NCI-H526 (cell line): ENCODE measurements around the gene PTPN13.
"Not testable (repeated sequence)": the region's sequence is repeated elsewhere in the genome, so short reads cannot be mapped to it uniquely, and the experiment has no call there.

Source experiments
- DNase-seq, 2 experiments: peaks; one replicate each; lab custom pipeline; 2025; lab: John Stamatoyannopoulos, UW

The PTPN13 gene

DNA sequence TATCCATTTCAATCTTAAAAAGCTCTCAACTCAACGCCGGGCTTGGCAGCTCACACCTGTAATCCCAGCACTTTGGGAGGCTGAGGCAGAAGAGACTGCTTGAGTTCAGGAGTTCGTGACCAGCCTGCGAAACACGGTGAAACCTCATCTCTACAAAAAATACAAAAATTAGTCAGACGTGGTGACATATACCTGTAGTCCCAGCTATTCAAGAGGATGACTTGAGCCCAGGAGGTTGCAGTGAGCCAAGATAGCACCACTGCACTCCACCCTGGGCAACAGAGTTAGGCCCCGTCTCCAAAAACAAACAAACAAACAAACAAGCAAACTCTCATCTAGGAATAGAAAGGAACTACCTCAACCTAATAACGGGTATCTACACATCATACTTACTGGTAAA lies 50.8 kb downstream of the PTPN13 start:
- DNase-seq: no peak

DNA sequence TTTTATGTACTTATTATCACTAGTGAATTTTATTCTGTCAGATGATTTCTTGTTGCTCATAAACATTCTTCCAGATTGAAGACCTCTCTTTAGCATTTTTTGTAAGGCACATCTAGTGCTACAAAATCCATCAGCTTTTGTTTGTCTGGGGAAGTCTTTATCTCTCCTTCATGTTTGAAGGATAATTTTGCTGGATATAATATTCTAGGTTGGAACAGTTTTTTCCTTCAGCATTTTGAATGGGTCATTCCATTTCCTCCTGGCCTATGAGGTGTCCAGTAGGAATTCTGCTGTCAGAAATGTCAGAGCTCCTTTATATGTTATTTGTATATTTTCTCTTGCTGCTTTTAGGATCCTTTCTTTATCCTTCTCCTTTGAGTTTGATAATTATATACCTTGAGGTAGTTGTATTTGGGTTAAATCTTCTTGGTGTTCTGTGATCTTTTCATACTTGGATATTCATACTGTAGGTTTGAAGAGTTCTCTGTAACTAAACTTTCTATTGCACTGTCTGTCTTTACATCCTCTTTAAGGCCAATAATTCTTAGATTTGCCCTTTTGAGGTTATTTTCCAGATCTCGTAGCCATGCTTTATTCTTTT lies 58.3 kb downstream of the PTPN13 start:
- DNase-seq: no peak

DNA sequence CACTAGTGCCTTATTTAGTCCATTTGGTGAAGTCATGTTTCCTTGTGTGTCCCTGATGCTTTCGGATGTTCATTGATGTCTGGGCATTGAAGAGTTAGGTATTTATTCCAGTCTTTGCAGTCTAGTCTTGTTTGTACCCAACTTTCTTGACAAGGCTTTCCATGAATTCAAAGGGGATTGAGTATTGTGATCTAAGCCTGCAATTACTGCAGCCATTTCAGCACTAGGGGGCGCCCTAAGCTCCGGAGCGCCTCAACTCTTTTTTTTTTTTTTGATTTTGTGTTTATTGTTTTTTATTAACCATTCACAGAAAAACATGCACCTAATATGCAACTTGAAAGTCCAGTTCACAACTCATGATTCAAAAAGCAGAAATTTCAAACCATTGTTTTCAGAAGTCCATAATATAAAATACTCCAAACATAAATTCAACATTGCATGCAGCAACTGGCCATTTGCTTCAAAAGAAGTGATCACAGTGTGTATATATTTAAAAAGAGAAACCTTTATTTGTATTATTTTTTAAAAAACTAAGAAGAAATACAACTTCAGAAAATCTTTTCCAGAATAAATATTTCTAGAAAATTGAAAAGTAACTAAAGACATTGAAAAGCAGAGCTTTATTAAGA lies 59.2 kb downstream of the PTPN13 start:
- no peak for DNase-seq

DNA sequence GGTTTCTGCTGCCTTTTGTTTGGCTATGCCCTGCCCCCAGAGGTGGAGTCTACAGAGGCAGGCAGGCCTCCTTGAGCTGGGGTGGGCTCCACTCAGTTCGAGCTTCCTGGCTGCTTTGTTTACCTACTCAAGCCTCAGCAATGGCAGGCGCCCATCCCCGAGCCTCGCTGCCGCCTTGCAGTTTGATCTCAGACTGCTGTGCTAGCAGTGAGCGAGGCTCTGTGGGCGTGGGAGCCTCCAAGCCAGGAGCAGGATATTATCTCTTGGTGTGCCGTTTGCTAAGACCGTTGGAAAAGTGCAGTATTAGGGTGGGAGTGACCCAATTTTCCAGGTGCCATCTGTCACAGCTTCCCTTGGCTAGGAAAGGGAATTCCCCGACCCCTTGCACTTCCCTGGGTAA lies 62.7 kb downstream of the PTPN13 start:
- not testable (repeated sequence) for DNase-seq

DNA sequence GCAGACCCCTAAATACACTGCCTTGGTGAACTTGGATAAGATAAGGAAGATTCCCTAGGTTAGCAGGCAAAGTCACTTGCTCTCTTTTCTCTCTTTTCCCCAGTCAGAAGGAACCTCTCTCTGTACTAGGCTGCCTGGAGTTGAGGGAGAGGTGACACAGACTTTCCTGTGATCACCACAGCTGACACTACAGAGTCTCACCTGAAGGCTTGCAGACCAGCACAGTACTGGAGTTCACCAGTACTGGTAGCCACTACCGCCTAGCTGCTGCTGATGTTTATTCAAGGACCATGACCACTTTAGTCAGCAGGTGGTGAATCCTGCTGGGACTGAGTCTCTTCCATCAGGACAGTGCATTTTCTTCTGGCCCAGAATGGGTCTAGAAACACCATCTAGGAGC lies 63.3 kb downstream of the PTPN13 start:
- DNase-seq: no peak

DNA sequence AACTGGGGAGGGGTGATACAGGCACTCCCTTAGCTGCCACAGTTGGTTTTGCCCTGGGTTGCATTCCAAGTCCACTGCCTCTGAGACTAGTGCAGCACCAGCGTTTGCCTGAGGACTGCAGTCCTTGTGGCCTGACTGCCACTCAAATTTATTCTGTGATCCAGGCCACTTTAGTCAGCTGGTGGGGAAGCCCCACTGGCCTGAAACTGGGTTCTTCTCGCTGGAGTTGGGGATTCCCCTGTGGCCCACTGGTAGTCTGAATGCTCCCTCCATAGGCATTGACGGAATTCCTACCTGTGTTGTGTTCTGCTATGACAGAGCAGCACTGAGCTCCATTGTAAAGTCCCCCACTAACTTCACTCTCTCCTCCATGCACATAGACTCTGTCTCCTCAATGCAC lies 63.8 kb downstream of the PTPN13 start:
- DNase-seq: no peak

DNA sequence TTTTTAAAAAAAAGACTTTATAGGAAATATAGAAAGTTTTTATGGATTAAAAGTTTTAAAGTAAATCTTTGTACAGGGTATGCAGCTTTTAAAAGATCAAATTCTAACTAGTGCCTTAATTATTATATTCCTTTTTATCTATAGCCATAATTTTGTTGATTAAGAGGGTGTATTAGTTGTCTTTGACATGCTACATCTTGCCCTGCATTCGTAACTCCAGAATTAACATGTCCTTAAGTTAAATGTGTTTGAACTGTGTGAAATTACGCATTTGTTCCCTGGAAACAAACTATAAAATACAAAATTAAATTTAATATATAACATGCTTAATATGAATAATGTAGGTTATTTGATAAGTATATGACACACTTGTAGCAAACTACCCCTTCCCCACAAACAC lies 66.3 kb downstream of the PTPN13 start:
- DNase-seq: no peak

DNA sequence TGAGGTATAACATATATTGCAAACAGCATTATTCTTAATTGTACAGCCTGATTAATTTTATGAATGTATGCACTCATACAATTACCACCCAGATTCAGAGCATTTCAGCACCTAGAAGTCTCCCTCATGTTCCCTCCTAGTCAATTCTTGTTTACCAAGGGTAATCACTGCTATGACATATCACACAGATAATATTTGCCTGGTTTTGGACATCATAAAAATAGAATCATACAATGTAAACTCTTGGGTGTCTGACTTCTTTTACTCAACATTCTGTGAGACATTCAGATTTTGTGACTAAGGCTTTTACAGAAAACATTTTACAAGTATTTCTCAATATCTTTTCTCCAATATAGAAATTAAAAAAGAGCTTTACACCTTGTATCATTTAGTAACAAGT lies 66.9 kb downstream of the PTPN13 start:
- DNase-seq: no peak

DNA sequence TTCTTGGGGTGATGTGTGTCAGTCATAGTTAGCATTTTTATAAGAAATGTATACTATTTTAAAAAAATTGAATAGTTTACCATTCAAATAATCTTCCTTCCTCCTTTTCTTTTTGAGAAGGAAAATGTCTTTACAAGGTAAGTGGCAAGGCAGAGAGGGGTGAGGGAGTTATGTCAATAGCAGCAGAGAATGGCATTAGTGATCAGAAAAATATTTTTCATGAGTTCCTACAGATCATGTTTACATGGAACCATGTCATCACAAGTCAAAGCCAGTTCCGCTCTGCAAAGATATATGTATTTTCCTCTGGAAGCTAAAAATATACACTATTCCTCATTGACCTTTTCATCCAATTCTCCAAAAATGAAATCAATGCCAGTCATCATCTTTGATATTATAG lies 67.3 kb downstream of the PTPN13 start:
- DNase-seq: no peak

DNA sequence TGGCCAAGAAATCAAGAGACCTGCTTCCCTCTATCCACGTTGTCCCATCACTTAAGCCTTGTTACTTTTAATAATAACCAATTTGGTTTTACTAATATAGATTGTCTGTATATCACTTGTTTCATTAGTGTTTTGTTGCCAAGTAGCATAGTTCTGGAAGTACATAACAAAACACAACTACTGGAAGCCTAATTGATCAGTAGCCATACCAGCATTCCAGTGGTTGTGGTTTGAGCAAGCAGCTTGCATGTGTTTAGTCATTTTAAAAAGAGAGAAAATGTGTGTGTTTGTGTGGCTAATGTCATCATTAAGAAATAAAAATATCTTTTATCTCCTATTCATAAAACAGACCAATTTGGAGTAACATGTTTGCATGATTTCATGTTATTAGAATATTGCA lies 70.8 kb downstream of the PTPN13 start:
- DNase-seq: no peak

DNA sequence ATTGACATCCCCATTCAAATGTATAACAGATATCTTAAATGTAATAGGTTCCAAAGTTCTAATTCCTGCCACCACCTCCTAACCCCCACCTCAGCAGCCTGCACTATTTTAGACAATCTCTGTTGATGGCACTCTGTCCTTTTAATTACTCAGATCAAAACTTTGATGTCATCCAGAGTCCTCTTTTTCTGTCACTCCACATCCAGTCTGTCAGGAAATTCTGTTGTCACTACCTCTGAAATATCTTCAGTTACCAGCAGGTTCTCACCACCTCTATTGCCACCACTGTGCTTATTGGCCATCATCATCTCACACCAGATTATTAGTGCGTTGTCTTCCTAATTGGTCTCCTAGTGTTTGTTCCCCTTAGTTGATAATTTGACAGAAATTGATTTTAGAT lies 76.2 kb downstream of the PTPN13 start:
- DNase-seq: no peak

DNA sequence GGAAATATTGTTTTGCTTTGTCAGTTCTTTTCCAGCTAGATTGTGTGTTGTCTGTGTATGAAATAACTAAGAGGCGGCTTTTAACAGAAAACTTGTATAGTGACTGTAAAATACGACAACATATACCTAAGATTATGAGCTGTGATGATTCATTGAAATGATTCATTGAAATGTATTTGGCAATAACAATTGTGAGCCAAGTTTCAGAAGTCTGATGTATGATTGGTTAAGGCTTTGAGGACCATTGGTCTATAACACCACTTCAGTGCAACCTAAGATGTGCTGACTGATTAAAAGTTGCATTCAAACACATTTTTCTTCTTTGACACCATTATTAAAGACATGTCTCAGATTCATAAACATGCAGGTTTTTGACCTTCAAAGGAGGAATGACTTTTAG lies 76.6 kb downstream of the PTPN13 start:
- DNase-seq: no peak

DNA sequence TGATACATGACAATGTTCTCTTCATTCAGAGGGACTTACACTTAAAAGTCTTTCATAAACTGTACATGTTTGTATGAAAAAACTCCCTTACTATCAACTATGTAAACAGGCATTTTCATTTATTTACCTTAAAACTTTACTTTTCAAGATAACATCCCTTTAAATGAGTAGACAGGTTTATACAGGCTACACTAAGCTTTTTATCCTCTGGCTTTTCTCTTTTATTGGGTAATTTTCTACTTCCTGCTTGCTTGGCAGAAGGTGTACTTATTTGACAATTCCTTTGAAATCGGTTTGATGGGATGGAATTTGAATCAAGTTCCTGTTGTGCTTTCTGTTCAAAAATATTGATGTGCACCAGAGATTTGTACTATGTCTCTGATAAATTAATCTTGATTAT lies 81.4 kb downstream of the PTPN13 start:
- no peak for DNase-seq

DNA sequence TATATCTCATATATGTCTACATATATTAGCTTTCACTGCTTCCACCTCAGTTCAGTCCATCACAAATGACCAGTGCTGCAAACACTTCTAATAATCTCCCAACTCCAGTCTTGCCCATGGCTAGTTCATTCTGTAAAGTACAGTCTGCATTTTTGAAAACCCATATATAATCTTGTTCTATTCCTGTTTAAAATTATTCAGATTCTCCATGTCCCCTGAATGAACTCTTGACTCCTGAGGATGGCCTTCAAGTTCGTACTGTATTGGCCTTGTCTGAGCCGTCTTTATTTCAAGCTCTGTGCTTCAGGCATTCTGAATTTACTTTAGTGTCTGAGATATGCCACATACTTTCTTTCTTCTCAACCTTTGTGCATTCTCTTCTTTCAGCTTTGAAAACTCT lies 84.7 kb downstream of the PTPN13 start:
- no peak for DNase-seq

DNA sequence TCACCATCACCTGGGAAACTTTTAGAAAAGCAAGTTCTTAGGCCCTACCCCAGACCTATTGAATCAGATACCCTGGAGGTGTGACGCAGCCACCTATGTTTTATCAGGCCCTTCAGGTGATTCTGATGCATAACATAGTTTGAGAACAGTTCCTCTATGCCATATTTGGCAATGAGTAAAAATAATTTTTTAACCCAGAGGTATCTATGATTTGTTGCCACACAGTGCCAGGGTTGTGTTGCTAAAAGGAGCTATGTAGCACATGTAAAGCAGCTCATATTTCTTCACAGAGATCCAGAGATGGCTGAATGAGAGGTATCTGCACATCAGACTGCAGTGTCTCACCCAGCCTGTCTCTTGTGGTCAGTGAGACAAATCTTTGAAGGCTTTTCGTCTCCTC lies 85.3 kb downstream of the PTPN13 start:
- DNase-seq: no peak

DNA sequence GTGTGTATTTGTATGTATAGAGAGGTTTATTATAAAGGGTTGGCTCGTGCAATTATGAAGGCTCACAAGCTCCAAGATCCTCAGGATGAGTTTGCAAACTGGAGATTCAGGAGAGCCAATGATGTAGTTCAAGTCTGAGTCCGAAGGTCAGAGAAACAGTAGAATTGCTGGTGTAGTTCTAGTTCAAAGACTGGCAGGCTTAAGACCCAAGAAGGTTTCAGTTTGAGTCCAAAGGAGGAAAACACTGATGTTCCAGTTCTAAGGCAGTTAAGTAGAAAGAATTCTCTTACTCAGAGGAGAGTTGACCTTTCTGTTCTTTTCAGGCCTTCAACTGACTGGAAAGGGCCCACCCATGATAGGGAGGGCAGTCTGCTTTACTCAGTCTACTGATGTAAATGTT lies 89.1 kb downstream of the PTPN13 start:
- no peak for DNase-seq

DNA sequence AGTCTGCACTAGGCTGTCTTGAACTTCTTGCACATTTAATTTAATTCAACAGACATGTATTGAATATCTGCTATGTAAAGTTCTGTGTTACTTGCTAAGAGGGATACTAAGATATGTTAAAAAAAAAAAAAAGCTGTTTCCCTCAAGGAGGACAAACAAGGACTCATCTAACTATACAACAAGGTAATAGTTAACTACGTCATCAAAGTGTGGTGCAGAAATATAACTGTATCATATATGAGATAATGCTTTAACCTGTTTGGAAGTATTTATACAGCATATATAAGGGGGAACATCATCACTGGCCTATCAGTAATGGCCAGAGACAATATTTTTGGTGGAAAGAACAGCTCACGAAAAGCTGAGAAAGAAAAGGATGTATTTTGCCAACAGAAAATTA lies 89.9 kb downstream of the PTPN13 start:
- DNase-seq: no peak

DNA sequence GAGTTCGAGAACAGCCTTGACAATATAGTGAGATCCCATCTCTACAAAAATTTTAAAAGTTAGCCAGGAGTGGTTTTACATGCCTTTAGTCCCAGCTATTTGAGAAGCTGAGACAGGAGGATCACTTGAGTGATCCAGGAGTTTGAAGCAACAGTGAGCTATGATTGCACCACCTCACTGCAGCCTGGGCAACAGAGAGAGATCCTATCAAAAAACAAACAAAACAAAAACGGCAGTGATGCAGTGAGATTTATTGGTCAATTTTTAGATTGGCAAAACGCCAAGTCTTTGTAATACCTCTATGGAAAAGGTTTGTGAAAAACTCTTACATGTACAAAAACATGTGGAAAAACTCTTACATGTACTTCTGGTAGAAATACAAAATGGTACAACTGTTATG lies 91.3 kb downstream of the PTPN13 start:
- no peak for DNase-seq

DNA sequence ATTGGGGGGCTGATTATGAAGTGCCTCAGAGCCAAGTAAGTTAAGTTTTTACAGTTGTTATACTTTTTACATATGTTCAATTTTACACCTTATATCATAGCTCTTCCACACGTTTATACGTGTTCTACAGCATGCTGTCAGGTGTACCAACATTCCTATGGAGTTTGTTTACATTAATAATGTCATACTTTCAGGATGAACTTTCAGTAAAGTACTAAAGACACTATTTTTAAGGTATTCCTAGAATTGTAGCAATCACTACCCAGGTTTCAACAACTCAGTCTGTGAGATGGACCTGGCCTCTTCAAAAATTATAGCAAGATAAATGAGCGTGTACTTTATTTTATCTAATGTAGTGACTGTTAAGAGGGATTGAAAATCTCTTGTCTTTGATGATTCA lies 92.6 kb downstream of the PTPN13 start:
- no peak for DNase-seq

DNA sequence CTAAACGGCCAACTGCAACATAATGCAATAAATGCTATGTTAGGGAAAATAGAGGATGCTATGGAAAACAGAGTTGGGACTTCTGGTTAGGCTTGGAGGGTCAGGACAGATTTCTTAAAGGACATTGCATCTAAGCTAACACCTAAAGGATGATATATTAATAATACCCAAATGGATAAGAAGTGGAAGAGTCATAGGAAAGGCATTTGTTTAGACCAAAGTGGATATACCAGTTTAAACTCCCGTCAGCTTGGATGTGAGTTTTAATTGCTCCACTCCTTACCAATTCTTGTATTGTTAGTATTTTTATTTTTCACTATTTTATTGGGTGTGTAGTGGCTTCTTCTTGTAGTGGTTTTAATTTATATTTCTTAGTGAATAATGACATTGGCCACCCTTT lies 93.9 kb downstream of the PTPN13 start:
- DNase-seq: no peak

DNA sequence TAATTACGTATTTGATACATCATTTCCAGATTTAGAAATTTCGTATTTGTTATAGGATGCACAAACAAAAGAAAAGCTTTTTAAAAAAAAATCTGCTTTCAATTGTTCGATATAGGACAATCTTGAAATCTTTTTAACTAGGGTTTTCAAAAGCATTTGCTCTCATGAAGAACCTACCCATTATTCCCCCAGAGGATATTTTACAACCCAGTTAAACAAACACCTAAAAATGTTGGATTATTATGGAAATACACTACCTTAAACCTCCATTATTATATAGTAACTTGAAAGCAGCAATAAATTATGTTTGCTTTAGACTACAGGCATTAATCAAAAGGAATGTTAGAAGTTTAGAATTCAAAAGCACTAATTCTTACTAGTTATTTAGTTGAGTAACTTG lies 110.5 kb downstream of the PTPN13 start:
- no peak for DNase-seq

DNA sequence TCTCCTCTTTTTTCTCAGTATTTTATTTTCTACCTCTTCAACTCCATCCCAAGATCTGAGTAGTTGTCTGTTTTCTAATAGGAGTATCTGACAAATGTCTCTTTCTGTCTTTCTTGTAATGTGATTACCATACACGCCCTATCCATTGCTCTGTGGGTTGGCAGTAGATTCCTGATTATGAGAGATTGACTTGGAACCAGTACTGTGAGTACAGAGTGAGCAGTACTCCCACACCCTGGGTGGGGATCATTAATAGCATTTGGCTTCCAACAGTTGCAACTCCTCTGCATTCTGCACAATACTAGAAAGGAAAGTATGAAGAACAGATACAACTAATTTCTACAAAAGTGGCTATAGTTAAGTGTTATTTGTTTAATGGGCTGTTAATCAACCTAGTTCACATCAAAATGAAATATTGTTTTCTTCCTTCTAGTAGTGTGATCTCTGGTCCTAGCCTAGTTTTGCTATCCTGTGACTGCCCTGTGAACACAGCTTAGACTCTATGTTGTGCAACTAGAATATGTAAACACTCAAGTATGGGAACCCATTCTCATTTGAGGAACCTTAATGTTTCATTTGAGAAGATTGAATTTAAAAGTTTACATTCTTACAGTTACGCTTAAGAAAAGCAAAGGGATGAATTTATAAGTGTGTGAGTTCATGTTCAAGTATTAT lies 112.9 kb downstream of the PTPN13 start:
- DNase-seq: no peak

DNA sequence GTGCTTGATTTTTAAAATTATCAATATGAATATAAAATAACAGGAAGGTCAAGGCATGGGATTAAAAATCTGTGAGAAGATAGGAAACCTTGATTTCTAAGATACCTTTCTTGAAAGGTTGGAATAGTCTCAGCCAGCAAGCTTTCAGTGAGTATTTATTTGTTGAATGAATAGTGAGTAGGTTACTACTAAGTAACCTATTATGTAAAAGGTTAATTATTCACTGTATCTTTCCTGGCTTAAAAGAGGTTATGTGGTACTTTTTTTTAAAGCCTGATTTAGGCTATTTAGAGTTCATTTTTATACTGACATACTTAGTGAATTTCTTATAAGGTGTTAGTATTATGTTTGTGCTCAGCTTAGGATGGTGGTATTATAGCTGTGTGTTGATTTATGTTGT lies 123.5 kb downstream of the PTPN13 start:
- DNase-seq: no peak

DNA sequence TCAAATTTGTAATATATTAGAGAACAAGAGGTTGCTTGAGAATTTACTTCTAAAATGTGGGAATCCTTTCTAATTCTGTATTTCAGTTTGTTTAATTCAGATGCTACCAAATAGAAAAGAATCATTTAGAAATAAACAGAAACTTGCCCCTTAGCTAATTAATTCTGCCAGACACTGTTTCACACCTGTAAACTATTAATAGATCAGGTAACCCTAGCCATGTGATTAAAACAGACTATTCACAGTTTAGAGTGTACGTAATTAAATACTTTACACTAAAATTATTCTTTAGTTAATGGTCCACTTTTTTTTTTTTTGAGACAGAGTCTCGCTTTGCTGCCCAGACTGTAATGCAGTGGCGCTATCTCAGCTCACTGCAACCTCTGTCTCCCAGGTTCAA lies 124.0 kb downstream of the PTPN13 start:
- DNase-seq: no peak
